Ectodermal cell (in vitro differentiated cells): Measurements from ENCODE around the gene TMEM255A.
A peak's percentile ranks its signal among the peaks of the same experiment; 100 is the strongest.

Source experiments
- H3K27ac ChIP-seq: 2 replicates; pipeline ENCODE4 v1.7.0; 2013; ENCODE audit warnings: mild to moderate bottlenecking, low read depth, low read length; ENCODE audit not compliant: insufficient read depth, poor library complexity, severe bottlenecking
- H3K27me3 ChIP-seq: 2 replicates; pipeline ENCODE4 v1.7.0; 2013; ENCODE audit warnings: mild to moderate bottlenecking, low read length; ENCODE audit not compliant: insufficient read depth, control insufficient read depth, poor library complexity, severe bottlenecking
- H3K36me3 ChIP-seq: one replicate; pipeline ENCODE4 v1.7.0; 2013; ENCODE audit warnings: low read length; ENCODE audit not compliant: control insufficient read depth, insufficient read depth
- H3K4me1 ChIP-seq: one replicate; pipeline ENCODE4 v1.7.0; 2013; ENCODE audit warnings: low read length; ENCODE audit not compliant: control insufficient read depth, insufficient read depth
- H3K4me3 ChIP-seq: 2 replicates; pipeline ENCODE4 v1.7.0; 2013; ENCODE audit warnings: low read depth, low read length, control low read depth; ENCODE audit not compliant: insufficient read depth
- H3K9me3 ChIP-seq: 2 replicates; pipeline ENCODE4 v1.7.0; 2013; ENCODE audit warnings: mild to moderate bottlenecking, low read length, moderate library complexity; ENCODE audit not compliant: control insufficient read depth
- WGBS, 2 experiments: methylation state at CpG; one replicate each; pipeline ENCODE4 v1.1.7; 2013; ENCODE audit warnings: missing lambda C conversion rate in 2 of 2; 5-methylcytosine and 5-hydroxymethylcytosine counted together

The TMEM255A gene

GRCh38 chrX:120270567-120270966 lies 40.7 kb downstream of the TMEM255A start:
- 79 to 81% methylated on average over 4 of the region's 4 CpGs for WGBS, 2 experiments

GRCh38 chrX:120269373-120270035 lies 41.8 kb downstream of the TMEM255A start:
- Histone ChIP-seq H3K9me3 (no peaks in the 10 kb centered on the region), H3K4me3 (no peak overlapping the region), H3K27me3 (no peaks in the 10 kb centered on the region), H3K36me3 (no peaks in the 10 kb centered on the region), H3K27ac (no peak overlapping the region), H3K4me1 (no peaks in the 10 kb centered on the region)
- 20% methylated on average over 1 of the region's 1 CpG; no CpG with 5 or more reads in 1 of the 2 experiments for WGBS, 2 experiments

More at GRCh38 chrX:120270567-120270966, 40.7 kb downstream of the TMEM255A start:
- Histone ChIP-seq H3K4me1 (no peaks in the 10 kb centered on the region), H3K27ac (no peak overlapping the region), H3K9me3 (no peaks in the 10 kb centered on the region), H3K27me3 (no peaks in the 10 kb centered on the region), H3K4me3 (no peak overlapping the region), H3K36me3 (no peaks in the 10 kb centered on the region)

GRCh38 chrX:120264341-120264740 lies 46.9 kb downstream of the TMEM255A start:
- H3K36me3 ChIP-seq: no peaks in the 10 kb centered on the region
- H3K4me1 ChIP-seq: no peaks in the 10 kb centered on the region
- H3K27ac ChIP-seq: no peak overlapping the region
- H3K27me3 ChIP-seq: no peaks in the 10 kb centered on the region
- no peaks in the 10 kb centered on the region for H3K9me3 ChIP-seq
- H3K4me3 ChIP-seq: no peak overlapping the region

GRCh38 chrX:120262859-120263708 lies 48.2 kb downstream of the TMEM255A start:
- H3K36me3 ChIP-seq: no peaks in the 10 kb centered on the region
- no peak overlapping the region for H3K27ac ChIP-seq
- WGBS, 2 experiments: 72% methylated on average over 8 of the region's 8 CpGs
- H3K9me3 ChIP-seq: no peaks in the 10 kb centered on the region
- H3K4me3 ChIP-seq: no peak overlapping the region
- no peaks in the 10 kb centered on the region for H3K27me3 ChIP-seq
- no peaks in the 10 kb centered on the region for H3K4me1 ChIP-seq

- H3K9me3 ChIP-seq: no peaks in the 10 kb centered on the region
- H3K4me3 ChIP-seq: no peak overlapping the region
- H3K36me3 ChIP-seq: no peaks in the 10 kb centered on the region
- WGBS, 2 experiments: 74 to 80% methylated on average over 3 of the region's 3 CpGs
- no peaks in the 10 kb centered on the region for H3K4me1 ChIP-seq
- H3K27me3 ChIP-seq: no peaks in the 10 kb centered on the region
- H3K27ac ChIP-seq: no peak overlapping the region
Observed at GRCh38 chrX:120260369-120260768, 50.9 kb downstream of the TMEM255A start.

- peaks cover 4% of the 10 kb centered on the region for H3K36me3 ChIP-seq
- WGBS, 2 experiments: 94 to 99% methylated on average over 5 to 6 of the region's 6 CpGs
- H3K27ac ChIP-seq: no peak overlapping the region
- H3K4me3 ChIP-seq: no peak overlapping the region
- peaks cover 8% of the 10 kb centered on the region for H3K27me3 ChIP-seq
- no peaks in the 10 kb centered on the region for H3K4me1 ChIP-seq
- H3K9me3 ChIP-seq: no peaks in the 10 kb centered on the region
Observed at GRCh38 chrX:120253784-120254183, 57.5 kb downstream of the TMEM255A start.

GRCh38 chrX:120251471-120252011 lies 59.7 kb downstream of the TMEM255A start:
- Histone ChIP-seq H3K4me3 (peak overlapping the region; percentile 60), H3K27me3 (peaks cover 29% of the 10 kb centered on the region), H3K9me3 (no peaks in the 10 kb centered on the region), H3K27ac (peak overlapping the region; percentile 80), H3K36me3 (peaks cover 4% of the 10 kb centered on the region), H3K4me1 (no peaks in the 10 kb centered on the region)
- 1 to 2% methylated on average over 28 of the region's 28 CpGs for WGBS, 2 experiments

GRCh38 chrX:120250522-120251271 lies 60.6 kb downstream of the TMEM255A start, which contains the start of gene ZBTB33:
Gene ZBTB33 (plus strand): TSS chrX:120250812. CDS start chrX:120253416, 2,604 bp downstream.
- Histone ChIP-seq H3K36me3 (peaks cover 4% of the 10 kb centered on the region), H3K4me3 (peak within 1 kb of the TSS; percentile 60), H3K27ac (peak within 1 kb of the TSS; percentile 80), H3K9me3 (no peaks in the 10 kb centered on the region), H3K4me1 (no peaks in the 10 kb centered on the region), H3K27me3 (peaks cover 36% of the 10 kb centered on the region)
- 0% methylated on average over 75 of the region's 75 CpGs for WGBS, 2 experiments

GRCh38 chrX:120244735-120245498 lies 66.3 kb downstream of the TMEM255A start:
- WGBS, 2 experiments: 0% methylated on average over 40 of the region's 43 CpGs
- peaks cover 41% of the 10 kb centered on the region for H3K27me3 ChIP-seq
- no peaks in the 10 kb centered on the region for H3K36me3 ChIP-seq
- no peaks in the 10 kb centered on the region for H3K4me1 ChIP-seq
- no peak overlapping the region for H3K27ac ChIP-seq
- peak overlapping the region; percentile 51 for H3K4me3 ChIP-seq
- no peaks in the 10 kb centered on the region for H3K9me3 ChIP-seq
